Measurements from ENCODE around the gene RMRP. TPM values are rescaled to one million over a fixed set of nuclear protein-coding genes. Genes with fewer than 3 reads are reported as not detected.
"Not testable (repeated sequence)": the region's sequence is repeated elsewhere in the genome, so short reads cannot be mapped to it uniquely, and the experiment has no call there.

The RMRP gene
- total RNA-seq, 2 experiments from 2014 or later: 12,624 to 26,575 TPM

DNA sequence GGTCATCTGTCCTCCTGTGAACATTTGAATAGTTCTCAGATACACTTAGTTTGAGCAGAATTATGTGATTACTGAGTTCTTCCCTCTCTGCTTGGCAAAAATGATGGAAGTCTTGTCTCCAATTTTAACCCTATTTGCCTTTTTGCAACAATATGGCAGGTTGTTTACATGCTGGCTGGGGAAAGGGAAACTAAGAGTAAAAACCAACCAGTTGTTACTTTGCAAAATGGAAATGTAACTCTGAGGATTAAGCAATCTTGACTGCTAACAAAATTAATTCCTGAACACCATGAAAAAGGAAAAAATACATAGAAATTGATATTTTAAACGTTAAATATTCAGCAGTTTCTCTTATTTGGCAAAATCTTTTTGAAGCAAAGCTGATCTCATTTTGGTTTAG, 18.2 kb downstream of the RMRP start:
- peak overlapping the region; percentile 1; the same call in 1 of the 2 replicates for H2AFZ ChIP-seq (ENCODE audit: low read length)
- no peaks in the 10 kb centered on the region for H3K79me2 ChIP-seq (ENCODE audit: insufficient read depth, low read depth, low read length)
- H3K27ac ChIP-seq (ENCODE audit: low read depth, low read length, poor library complexity, severe bottlenecking): peak overlapping the region; percentile 72
- ChIA-PET POLR2A (interaction anchor here (0.7 to 3.1 kb wide), 7 partner anchors 8 to 248 kb away, joined by 3 to 17 read pairs (median 6); partner anchors contain the start of genes CCDC107, CD72, RMRP and SIT1), CTCF (ENCODE audit: unreplicated experiment) (interaction anchor here (2.3 kb wide), 1 partner anchor 9 kb away, joined by 5 read pairs; no protein-coding TSS in a partner anchor)
- TF ChIP-seq EZH2phosphoT487 (IDR thresholded peaks at IDR 0.05; ENCODE audit: borderline replicate concordance, low read depth, low read length): no peak
- TF ChIP-seq, protein P1, sequence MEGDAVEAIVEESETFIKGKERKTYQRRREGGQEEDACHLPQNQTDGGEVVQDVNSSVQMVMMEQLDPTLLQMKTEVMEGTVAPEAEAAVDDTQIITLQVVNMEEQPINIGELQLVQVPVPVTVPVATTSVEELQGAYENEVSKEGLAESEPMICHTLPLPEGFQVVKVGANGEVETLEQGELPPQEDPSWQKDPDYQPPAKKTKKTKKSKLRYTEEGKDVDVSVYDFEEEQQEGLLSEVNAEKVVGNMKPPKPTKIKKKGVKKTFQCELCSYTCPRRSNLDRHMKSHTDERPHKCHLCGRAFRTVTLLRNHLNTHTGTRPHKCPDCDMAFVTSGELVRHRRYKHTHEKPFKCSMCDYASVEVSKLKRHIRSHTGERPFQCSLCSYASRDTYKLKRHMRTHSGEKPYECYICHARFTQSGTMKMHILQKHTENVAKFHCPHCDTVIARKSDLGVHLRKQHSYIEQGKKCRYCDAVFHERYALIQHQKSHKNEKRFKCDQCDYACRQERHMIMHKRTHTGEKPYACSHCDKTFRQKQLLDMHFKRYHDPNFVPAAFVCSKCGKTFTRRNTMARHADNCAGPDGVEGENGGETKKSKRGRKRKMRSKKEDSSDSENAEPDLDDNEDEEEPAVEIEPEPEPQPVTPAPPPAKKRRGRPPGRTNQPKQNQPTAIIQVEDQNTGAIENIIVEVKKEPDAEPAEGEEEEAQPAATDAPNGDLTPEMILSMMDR (conservative IDR thresholded peaks at IDR 0.05; ENCODE audit: low read length): no peak
- peaks cover 9% of the 10 kb centered on the region; the same call in 1 of the 2 replicates for H3K9me3 ChIP-seq (ENCODE audit: low read length)
- no peak for DNase-seq (ENCODE audit: low spot score)
- no peaks in the 10 kb centered on the region for H4K20me1 ChIP-seq (ENCODE audit: insufficient read depth, low read length)
- peaks cover 57% of the 10 kb centered on the region for H3K4me1 ChIP-seq (ENCODE audit: insufficient read depth, low read length, poor library complexity, severe bottlenecking)
- intact Hi-C loops (cut with micrococcal nuclease; ENCODE audit: unreplicated experiment): no loop called here
- peak overlapping the region; percentile 58 for H3K4me2 ChIP-seq (ENCODE audit: low read length)
- no peaks in the 10 kb centered on the region for H3K9me2 ChIP-seq (ENCODE audit: insufficient read depth, low read length)
- peaks cover 36% of the 10 kb centered on the region for H3K36me3 ChIP-seq (ENCODE audit: insufficient read depth, low read length)
- no peak overlapping the region for H3K4me3 ChIP-seq (ENCODE audit: low read depth, low read length, poor library complexity, severe bottlenecking)
- no TSS peak for BruUV-seq (replicated peaks)

DNA sequence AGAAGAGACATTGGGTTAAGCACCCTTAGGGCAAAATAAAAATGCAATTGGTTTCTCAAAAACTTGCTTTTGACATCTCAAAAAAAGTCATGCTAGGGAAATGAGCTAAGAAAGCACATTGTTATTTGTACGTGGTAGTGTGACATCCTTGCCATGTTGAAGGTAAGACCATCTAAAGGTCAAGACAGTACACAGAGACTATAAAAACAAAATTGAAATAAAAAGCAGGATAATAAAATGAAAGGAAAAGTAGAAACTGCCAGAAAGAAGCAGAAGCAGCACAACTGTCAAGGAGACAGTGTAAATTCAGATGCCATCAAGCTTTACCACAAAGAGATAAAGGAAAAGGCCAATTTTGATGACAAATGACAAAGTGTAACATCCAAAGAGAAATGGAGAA, 18.6 kb downstream of the RMRP start:
- ChIA-PET POLR2A (interaction anchor here (0.7 to 3.1 kb wide), 7 partner anchors 8 to 247 kb away, joined by 3 to 17 read pairs (median 7); partner anchors contain the start of genes CD72 and SIT1), CTCF (ENCODE audit: unreplicated experiment) (interaction anchor here (2.3 kb wide), 1 partner anchor 9 kb away, joined by 5 read pairs; no protein-coding TSS in a partner anchor)
- H3K79me2 ChIP-seq (ENCODE audit: insufficient read depth, low read depth, low read length); intact Hi-C loops (cut with micrococcal nuclease; ENCODE audit: unreplicated experiment); H3K9me3 ChIP-seq (ENCODE audit: low read length); DNase-seq (ENCODE audit: low spot score); BruUV-seq (replicated peaks); H4K20me1 ChIP-seq (ENCODE audit: insufficient read depth, low read length); H3K4me3 ChIP-seq (ENCODE audit: low read depth, low read length, poor library complexity, severe bottlenecking); H3K9me2 ChIP-seq (ENCODE audit: insufficient read depth, low read length): not testable (repeated sequence)
- Histone ChIP-seq H3K36me3 (ENCODE audit: insufficient read depth, low read length) (peaks cover 32% of the 10 kb centered on the region), H3K4me2 (ENCODE audit: low read length) (peak overlapping the region; percentile 58), H3K4me1 (ENCODE audit: insufficient read depth, low read length, poor library complexity, severe bottlenecking) (peaks cover 61% of the 10 kb centered on the region), H3K27ac (ENCODE audit: low read depth, low read length, poor library complexity, severe bottlenecking) (peak overlapping the region; percentile 72), H2AFZ (ENCODE audit: low read length) (peak overlapping the region; percentile 1; the same call in 1 of the 2 replicates)

DNA sequence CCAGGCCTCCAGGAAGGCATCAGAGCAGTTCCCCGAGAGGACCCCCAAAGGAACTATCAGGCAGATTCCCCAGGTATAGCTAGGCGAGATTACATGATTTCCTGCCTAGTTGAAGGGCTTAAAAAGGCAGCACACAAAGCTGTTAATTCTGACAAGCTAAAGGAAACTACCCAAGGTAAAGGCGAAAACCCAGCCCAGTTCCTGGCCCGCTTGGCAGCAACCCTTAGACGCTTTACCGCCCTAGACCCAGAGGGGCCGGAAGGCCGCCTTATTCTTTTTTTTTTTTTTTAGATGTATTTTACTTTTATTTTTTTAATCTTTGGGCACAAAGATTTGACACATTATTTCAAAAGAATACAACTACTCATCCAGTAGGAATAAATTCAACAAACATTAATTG, 19.1 kb downstream of the RMRP start:
- DNase-seq (ENCODE audit: low spot score): peak; percentile 63
- Histone ChIP-seq H3K4me1 (ENCODE audit: insufficient read depth, low read length, poor library complexity, severe bottlenecking) (peaks cover 65% of the 10 kb centered on the region), H3K4me2 (ENCODE audit: low read length) (peak overlapping the region; percentile 58), H3K36me3 (ENCODE audit: insufficient read depth, low read length) (peaks cover 30% of the 10 kb centered on the region), H3K27ac (ENCODE audit: low read depth, low read length, poor library complexity, severe bottlenecking) (peak overlapping the region; percentile 72)
- POLR2A ChIA-PET: interaction anchor here (0.7 to 3.1 kb wide), 8 partner anchors 9 to 247 kb away, joined by 3 to 17 read pairs (median 6); partner anchors contain the start of genes CD72 and SIT1
- BruUV-seq (replicated peaks); intact Hi-C loops (cut with micrococcal nuclease; ENCODE audit: unreplicated experiment); H3K9me2 ChIP-seq (ENCODE audit: insufficient read depth, low read length); H4K20me1 ChIP-seq (ENCODE audit: insufficient read depth, low read length); H3K9me3 ChIP-seq (ENCODE audit: low read length); H3K79me2 ChIP-seq (ENCODE audit: insufficient read depth, low read depth, low read length); H3K4me3 ChIP-seq (ENCODE audit: low read depth, low read length, poor library complexity, severe bottlenecking); H2AFZ ChIP-seq (ENCODE audit: low read length): not testable (repeated sequence)
- CTCF ChIA-PET (ENCODE audit: unreplicated experiment): interaction anchor here (2.3 kb wide), 1 partner anchor 10 kb away, joined by 5 read pairs; no protein-coding TSS in a partner anchor

DNA sequence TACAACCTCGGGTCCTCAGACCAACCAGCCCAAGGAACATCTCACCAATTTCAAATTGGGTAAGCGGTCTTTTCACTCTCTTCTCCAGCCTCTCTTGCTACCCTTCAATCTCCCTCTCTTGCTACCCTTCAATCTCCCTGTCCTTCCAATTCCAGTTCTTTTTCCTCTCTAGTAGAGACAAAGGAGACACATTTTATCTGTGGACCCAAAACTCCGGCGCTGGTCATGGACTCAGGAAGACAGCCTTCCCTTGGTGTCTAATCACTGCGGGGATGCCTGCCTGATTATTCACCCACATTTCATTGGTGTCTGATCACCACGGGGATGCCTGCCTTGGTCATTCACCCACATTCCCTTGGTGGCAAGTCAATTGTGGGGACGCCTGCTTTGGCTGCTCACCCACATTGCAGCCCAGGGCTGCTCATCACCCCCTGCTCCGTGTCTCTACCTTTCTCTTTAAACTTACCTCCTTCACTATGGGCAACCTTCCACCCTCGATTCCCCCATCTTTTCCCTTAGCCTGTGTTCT, 20.3 kb downstream of the RMRP start:
- H3K9me2 ChIP-seq (ENCODE audit: insufficient read depth, low read length); H4K20me1 ChIP-seq (ENCODE audit: insufficient read depth, low read length); H3K9me3 ChIP-seq (ENCODE audit: low read length); BruUV-seq (replicated peaks); H3K4me2 ChIP-seq (ENCODE audit: low read length); DNase-seq (ENCODE audit: low spot score); H3K4me3 ChIP-seq (ENCODE audit: low read depth, low read length, poor library complexity, severe bottlenecking); intact Hi-C loops (cut with micrococcal nuclease; ENCODE audit: unreplicated experiment); H3K79me2 ChIP-seq (ENCODE audit: insufficient read depth, low read depth, low read length); H2AFZ ChIP-seq (ENCODE audit: low read length): not testable (repeated sequence)
- POLR2A ChIA-PET: interaction anchor here (2.0 kb wide), 1 partner anchor 19 kb away, joined by 7 read pairs; the partner anchor contains the start of gene CD72
- Histone ChIP-seq H3K4me1 (ENCODE audit: insufficient read depth, low read length, poor library complexity, severe bottlenecking) (peaks cover 71% of the 10 kb centered on the region), H3K36me3 (ENCODE audit: insufficient read depth, low read length) (peaks cover 19% of the 10 kb centered on the region), H3K27ac (ENCODE audit: low read depth, low read length, poor library complexity, severe bottlenecking) (peak overlapping the region; percentile 72)
- CTCF ChIA-PET (ENCODE audit: unreplicated experiment): interaction anchor here (2.3 kb wide), 1 partner anchor 11 kb away, joined by 5 read pairs; no protein-coding TSS in a partner anchor

DNA sequence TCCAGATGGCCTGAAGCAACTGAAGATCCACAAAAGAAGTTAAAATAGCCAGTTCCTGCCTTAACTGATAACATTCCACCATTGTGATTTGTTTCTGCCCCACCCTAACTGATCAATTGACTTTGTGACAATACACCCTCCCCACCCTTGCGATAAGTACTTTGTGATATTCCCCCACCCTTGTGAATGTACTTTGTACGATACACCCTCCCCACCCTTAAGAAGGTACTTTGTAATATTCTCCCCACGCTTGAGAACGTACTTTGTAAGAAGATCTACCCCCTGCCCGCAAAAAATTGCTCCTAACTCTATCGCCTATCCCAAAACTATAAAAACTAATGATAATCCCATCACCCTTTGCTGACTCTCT, 21.0 kb downstream of the RMRP start:
- intact Hi-C loops (cut with micrococcal nuclease; ENCODE audit: unreplicated experiment); H3K9me3 ChIP-seq (ENCODE audit: low read length); DNase-seq (ENCODE audit: low spot score); H3K79me2 ChIP-seq (ENCODE audit: insufficient read depth, low read depth, low read length); H3K9me2 ChIP-seq (ENCODE audit: insufficient read depth, low read length); H2AFZ ChIP-seq (ENCODE audit: low read length); BruUV-seq (replicated peaks); H4K20me1 ChIP-seq (ENCODE audit: insufficient read depth, low read length); CTCF ChIA-PET (ENCODE audit: unreplicated experiment): not testable (repeated sequence)
- POLR2A ChIA-PET: interaction anchor here (0.6 to 3.3 kb wide), 8 partner anchors 10 to 28 kb away, joined by 3 to 36 read pairs (median 5); partner anchors contain the start of genes ARHGEF39 and SIT1
- Histone ChIP-seq H3K36me3 (ENCODE audit: insufficient read depth, low read length) (peaks cover 19% of the 10 kb centered on the region), H3K4me1 (ENCODE audit: insufficient read depth, low read length, poor library complexity, severe bottlenecking) (peaks cover 71% of the 10 kb centered on the region), H3K27ac (ENCODE audit: low read depth, low read length, poor library complexity, severe bottlenecking) (peak overlapping the region; percentile 94), H3K4me3 (ENCODE audit: low read depth, low read length, poor library complexity, severe bottlenecking) (peak overlapping the region; percentile 28), H3K4me2 (ENCODE audit: low read length) (peak overlapping the region; percentile 76)
